Neural cell (in vitro differentiated cells): ENCODE data around the gene SIGLEC6. TPM values are rescaled to one million over a fixed set of nuclear protein-coding genes. Genes with fewer than 3 reads are reported as not detected.

Experiments
- H2AFZ ChIP-seq: fragments of 200-600, 300-800 bp; sonication (generic), shearing (Covaris generic); 2 replicates; pipeline ENCODE4 v1.6.0; 2014; ENCODE audit warnings: low read depth, mild to moderate bottlenecking, antibody characterized with exemption, low read length, moderate library complexity
- H3F3A ChIP-seq: fragments of 200-600 bp; shearing (Covaris generic); 2 replicates; pipeline ENCODE4 v1.6.1; 2016; ENCODE audit warnings: mild to moderate bottlenecking, moderate library complexity, mixed read lengths, antibody characterized with exemption, low read length; ENCODE audit not compliant: insufficient read depth, poor library complexity, severe bottlenecking
- H3K27ac ChIP-seq: fragments of 200-600, 300-800 bp; sonication (generic), shearing (Covaris generic); 2 replicates; pipeline ENCODE4 v1.5.1; 2014; ENCODE audit warnings: mild to moderate bottlenecking, low read length, moderate library complexity
- H3K27me3 ChIP-seq: fragments of 300-800, 200-600 bp; sonication (generic), shearing (Covaris generic); 2 replicates; pipeline ENCODE4 v1.6.0; 2014; ENCODE audit warnings: mild to moderate bottlenecking, low read depth, low read length, moderate library complexity; ENCODE audit not compliant: insufficient read depth
- H3K36me3 ChIP-seq: fragments of 300-800, 200-600 bp; sonication (generic), shearing (Covaris generic); 2 replicates; pipeline ENCODE4 v1.5.1; 2014; ENCODE audit warnings: mild to moderate bottlenecking, antibody characterized with exemption, low read length, moderate library complexity; ENCODE audit not compliant: insufficient read depth
- H3K4me2 ChIP-seq: fragments of 300-800, 200-600 bp; sonication (generic), shearing (Covaris generic); 2 replicates; pipeline ENCODE4 v1.6.0; 2014; ENCODE audit warnings: mild to moderate bottlenecking, low read length
- H3K4me3 ChIP-seq: fragments of 300-800, 200-600 bp; sonication (generic), shearing (Covaris generic); 2 replicates; pipeline ENCODE4 v1.5.1; 2014; ENCODE audit warnings: mild to moderate bottlenecking, low read length, moderate library complexity
- H3K79me2 ChIP-seq: fragments of 200-600 bp; shearing (Covaris generic); replicated peaks from 2 replicates; pipeline ENCODE4 v1.6.0; 2014; ENCODE audit warnings: mild to moderate bottlenecking, low read length, moderate library complexity; ENCODE audit not compliant: insufficient read depth
- H3K9ac ChIP-seq: fragments of 300-800, 200-600 bp; sonication (generic), shearing (Covaris generic); 2 replicates; pipeline ENCODE4 v1.6.1; 2016; ENCODE audit warnings: mild to moderate bottlenecking, low read length, mixed read lengths
- H3K9me2 ChIP-seq: fragments of 200-600 bp; shearing (Covaris generic); 2 replicates; pipeline ENCODE4 v1.6.1; 2016; ENCODE audit warnings: mild to moderate bottlenecking, low read length, mixed read lengths; ENCODE audit not compliant: insufficient read depth
- H3K9me3 ChIP-seq: fragments of 200-600, 300-800 bp; sonication (generic), shearing (Covaris generic); 2 replicates; pipeline ENCODE4 v1.6.1; 2016; ENCODE audit warnings: mild to moderate bottlenecking, mixed run types, low read length, moderate library complexity, mixed read lengths
- H4K20me1 ChIP-seq: fragments of 200-600 bp; shearing (Covaris generic); 2 replicates; pipeline ENCODE4 v1.6.1; 2016; ENCODE audit warnings: mild to moderate bottlenecking, mixed run types; ENCODE audit not compliant: insufficient read depth
- EP300 ChIP-seq: fragments of 450-650 bp; conservative IDR thresholded peaks from 2 replicates; pipeline ENCODE4 v1.6.1; 2014; ENCODE audit warnings: antibody characterized with exemption, mild to moderate bottlenecking, moderate library complexity; ENCODE audit not compliant: poor library complexity, severe bottlenecking
- EZH2 ChIP-seq: fragments of 200-600, 300-800 bp; shearing (Covaris generic), sonication (generic); IDR thresholded peaks from 2 replicates; pipeline ENCODE4 v1.6.1; 2014; ENCODE audit warnings: antibody characterized with exemption, low read length, borderline replicate concordance, mild to moderate bottlenecking; ENCODE audit not compliant: insufficient read depth, poor library complexity, severe bottlenecking
- MXI1 ChIP-seq: fragments of 450-650 bp; conservative IDR thresholded peaks from 2 replicates; pipeline ENCODE4 v1.6.1; 2014; ENCODE audit warnings: antibody characterized with exemption, mild to moderate bottlenecking; ENCODE audit not compliant: poor library complexity, severe bottlenecking
- POLR2AphosphoS5 ChIP-seq: IDR thresholded peaks from 2 replicates; pipeline ENCODE4 v1.6.1; 2012
- RAD21 ChIP-seq: fragments of 450-650 bp; conservative IDR thresholded peaks from 2 replicates; pipeline ENCODE4 v1.6.1; 2014; ENCODE audit warnings: antibody characterized with exemption, mild to moderate bottlenecking, moderate library complexity
- SMC3 ChIP-seq: fragments of 450-650 bp; conservative IDR thresholded peaks from 2 replicates; pipeline ENCODE4 v1.6.1; 2014; ENCODE audit warnings: antibody characterized with exemption, mild to moderate bottlenecking, moderate library complexity; ENCODE audit not compliant: poor library complexity
- TAF1 ChIP-seq: IDR thresholded peaks from 2 replicates; pipeline ENCODE4 v1.6.1; 2012; ENCODE audit warnings: low read depth
- polyA plus RNA-seq: library from polyadenylated mRNA; depleted of rRNA; stranded (reverse); fragments of >200 nt; gene quantifications from 2 replicates; pipeline ENCODE4 v1.2.3, GENCODE V29; 2014
- TF ChIP-seq, protein P1 (sequence below): IDR thresholded peaks from 2 replicates; pipeline ENCODE4 v1.6.1; 2012; ENCODE audit warnings: borderline replicate concordance
- TF ChIP-seq, protein P2 (sequence below): fragments of 450-650 bp; IDR thresholded peaks from 2 replicates; pipeline ENCODE4 v1.5.1; 2014; ENCODE audit warnings: antibody characterized with exemption, mild to moderate bottlenecking, moderate library complexity; ENCODE audit not compliant: poor library complexity, severe bottlenecking

SIGLEC6 gene
- polyA plus RNA-seq, 1 donor from 2014 or later = not detected

DNA sequence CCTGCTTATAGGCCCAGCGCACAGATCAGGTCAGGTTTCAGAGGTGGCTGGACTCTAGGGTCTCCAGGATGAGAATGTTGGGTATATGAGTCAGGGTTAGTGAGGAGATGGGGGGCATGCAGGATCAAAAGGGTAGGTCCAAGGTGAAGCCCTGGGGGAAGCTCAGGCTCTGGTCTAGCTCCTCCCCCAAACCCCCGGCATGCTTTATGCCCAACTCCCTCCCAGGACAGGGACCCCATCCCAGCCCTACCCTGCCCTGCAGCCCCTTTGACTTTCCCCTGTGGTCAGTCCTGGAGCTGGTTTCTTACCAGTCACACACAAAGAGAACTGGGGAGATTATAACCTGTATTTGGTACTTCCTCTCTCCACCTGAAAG lies 62.9 kb downstream of the SIGLEC6 start:
- H2AFZ ChIP-seq = no peak overlapping the region
- H4K20me1 ChIP-seq = no peaks in the 10 kb centered on the region
- no peak overlapping the region for H3K4me3 ChIP-seq
- H3K79me2 ChIP-seq = no peaks in the 10 kb centered on the region
- no peaks in the 10 kb centered on the region for H3F3A ChIP-seq
- no peaks in the 10 kb centered on the region for H3K9me3 ChIP-seq
- TF ChIP-seq MXI1 = no peak
- TF ChIP-seq RAD21 = no peak
- TF ChIP-seq TAF1 = no peak
- no peak for TF ChIP-seq SMC3
- TF ChIP-seq EZH2 = no peak
- TF ChIP-seq, protein P1, sequence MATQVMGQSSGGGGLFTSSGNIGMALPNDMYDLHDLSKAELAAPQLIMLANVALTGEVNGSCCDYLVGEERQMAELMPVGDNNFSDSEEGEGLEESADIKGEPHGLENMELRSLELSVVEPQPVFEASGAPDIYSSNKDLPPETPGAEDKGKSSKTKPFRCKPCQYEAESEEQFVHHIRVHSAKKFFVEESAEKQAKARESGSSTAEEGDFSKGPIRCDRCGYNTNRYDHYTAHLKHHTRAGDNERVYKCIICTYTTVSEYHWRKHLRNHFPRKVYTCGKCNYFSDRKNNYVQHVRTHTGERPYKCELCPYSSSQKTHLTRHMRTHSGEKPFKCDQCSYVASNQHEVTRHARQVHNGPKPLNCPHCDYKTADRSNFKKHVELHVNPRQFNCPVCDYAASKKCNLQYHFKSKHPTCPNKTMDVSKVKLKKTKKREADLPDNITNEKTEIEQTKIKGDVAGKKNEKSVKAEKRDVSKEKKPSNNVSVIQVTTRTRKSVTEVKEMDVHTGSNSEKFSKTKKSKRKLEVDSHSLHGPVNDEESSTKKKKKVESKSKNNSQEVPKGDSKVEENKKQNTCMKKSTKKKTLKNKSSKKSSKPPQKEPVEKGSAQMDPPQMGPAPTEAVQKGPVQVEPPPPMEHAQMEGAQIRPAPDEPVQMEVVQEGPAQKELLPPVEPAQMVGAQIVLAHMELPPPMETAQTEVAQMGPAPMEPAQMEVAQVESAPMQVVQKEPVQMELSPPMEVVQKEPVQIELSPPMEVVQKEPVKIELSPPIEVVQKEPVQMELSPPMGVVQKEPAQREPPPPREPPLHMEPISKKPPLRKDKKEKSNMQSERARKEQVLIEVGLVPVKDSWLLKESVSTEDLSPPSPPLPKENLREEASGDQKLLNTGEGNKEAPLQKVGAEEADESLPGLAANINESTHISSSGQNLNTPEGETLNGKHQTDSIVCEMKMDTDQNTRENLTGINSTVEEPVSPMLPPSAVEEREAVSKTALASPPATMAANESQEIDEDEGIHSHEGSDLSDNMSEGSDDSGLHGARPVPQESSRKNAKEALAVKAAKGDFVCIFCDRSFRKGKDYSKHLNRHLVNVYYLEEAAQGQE = no peak
- TF ChIP-seq POLR2AphosphoS5 = no peak
- TF ChIP-seq, protein P2, sequence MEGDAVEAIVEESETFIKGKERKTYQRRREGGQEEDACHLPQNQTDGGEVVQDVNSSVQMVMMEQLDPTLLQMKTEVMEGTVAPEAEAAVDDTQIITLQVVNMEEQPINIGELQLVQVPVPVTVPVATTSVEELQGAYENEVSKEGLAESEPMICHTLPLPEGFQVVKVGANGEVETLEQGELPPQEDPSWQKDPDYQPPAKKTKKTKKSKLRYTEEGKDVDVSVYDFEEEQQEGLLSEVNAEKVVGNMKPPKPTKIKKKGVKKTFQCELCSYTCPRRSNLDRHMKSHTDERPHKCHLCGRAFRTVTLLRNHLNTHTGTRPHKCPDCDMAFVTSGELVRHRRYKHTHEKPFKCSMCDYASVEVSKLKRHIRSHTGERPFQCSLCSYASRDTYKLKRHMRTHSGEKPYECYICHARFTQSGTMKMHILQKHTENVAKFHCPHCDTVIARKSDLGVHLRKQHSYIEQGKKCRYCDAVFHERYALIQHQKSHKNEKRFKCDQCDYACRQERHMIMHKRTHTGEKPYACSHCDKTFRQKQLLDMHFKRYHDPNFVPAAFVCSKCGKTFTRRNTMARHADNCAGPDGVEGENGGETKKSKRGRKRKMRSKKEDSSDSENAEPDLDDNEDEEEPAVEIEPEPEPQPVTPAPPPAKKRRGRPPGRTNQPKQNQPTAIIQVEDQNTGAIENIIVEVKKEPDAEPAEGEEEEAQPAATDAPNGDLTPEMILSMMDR = no peak
- no peak for TF ChIP-seq EP300
- H3K36me3 ChIP-seq = no peaks in the 10 kb centered on the region
- no peak overlapping the region for H3K4me2 ChIP-seq
- no peaks in the 10 kb centered on the region for H3K9me2 ChIP-seq
- H3K9ac ChIP-seq = no peak overlapping the region
- no peak overlapping the region for H3K27ac ChIP-seq
- no peaks in the 10 kb centered on the region for H3K27me3 ChIP-seq

DNA sequence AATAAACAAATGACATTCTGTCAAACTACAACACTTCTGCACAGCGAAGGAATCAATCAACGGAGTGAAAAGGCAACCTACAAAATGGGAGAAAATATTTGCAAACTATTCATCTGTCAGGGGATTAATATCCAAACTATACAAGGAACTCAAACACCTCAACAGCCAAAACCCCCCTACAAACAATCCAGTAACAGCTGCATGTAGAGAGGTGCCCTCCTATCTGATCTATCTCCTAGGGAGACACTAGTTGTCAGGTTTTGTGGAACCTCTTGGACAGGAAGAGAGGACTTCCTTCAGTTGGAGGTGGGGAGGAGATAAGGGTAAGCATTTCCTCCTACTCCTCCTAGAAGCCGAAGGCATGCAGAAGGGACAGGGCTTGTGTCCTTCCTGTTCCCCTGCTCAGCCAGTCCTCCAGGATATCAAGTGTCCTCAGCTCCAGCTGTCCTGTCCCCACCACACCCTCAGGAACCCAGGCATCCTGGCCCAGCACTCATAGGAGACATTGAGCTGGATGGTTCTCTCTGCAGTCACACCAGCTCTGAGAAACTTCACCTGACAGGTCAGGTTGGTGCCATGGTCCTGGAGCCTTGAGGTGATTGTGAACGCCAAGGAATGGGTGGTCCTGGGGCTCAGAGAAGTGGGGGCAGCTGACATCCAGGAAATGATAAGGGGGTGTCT lies 63.5 kb downstream of the SIGLEC6 start:
- Histone ChIP-seq H3K36me3 (no peaks in the 10 kb centered on the region), H3K27me3 (no peaks in the 10 kb centered on the region), H3K9ac (no peak overlapping the region), H3K79me2 (no peaks in the 10 kb centered on the region), H3K4me2 (no peak overlapping the region), H3K27ac (no peak overlapping the region), H2AFZ (no peak overlapping the region), H3K9me3 (no peaks in the 10 kb centered on the region), H3K9me2 (no peaks in the 10 kb centered on the region), H3F3A (no peaks in the 10 kb centered on the region), H3K4me3 (no peak overlapping the region), H4K20me1 (no peaks in the 10 kb centered on the region)
- TF ChIP-seq POLR2AphosphoS5 (no peak), EP300 (no peak), MXI1 (no peak), EZH2 (no peak), TAF1 (no peak), SMC3 (no peak), RAD21 (no peak)
- TF ChIP-seq, protein P2 = no peak
- TF ChIP-seq, protein P1 = no peak
